DMS 273 treated with DMSO at 0.1 percent for 48 hours (cell line): ENCODE data around the gene RNPC3.
"Not testable (repeated sequence)": the region's sequence is repeated elsewhere in the genome, so short reads cannot be mapped to it uniquely, and the experiment has no call there.

Experiments used
- DNase-seq: peaks from one replicate; lab custom pipeline; 2025; lab: John Stamatoyannopoulos, UW

RNPC3 gene

GRCh38 chr1:103560427-103560826 is 34.9 kb downstream of the RNPC3 start:
- DNase-seq: no peak

- not testable (repeated sequence) for DNase-seq
Observed at GRCh38 chr1:103561124-103561523, 35.6 kb downstream of the RNPC3 start.

- DNase-seq: no peak
Observed at GRCh38 chr1:103561643-103562395, 36.3 kb downstream of the RNPC3 start.

- no peak for DNase-seq
Observed at GRCh38 chr1:103563056-103563455, 37.6 kb downstream of the RNPC3 start.

- DNase-seq: no peak
Observed at GRCh38 chr1:103569493-103569892, 44.0 kb downstream of the RNPC3 start.

GRCh38 chr1:103571289-103571688 is 45.8 kb downstream of the RNPC3 start, which contains the start of gene AMY2B:
TSS of gene AMY2B (plus strand) at chr1:103571589. CDS start at chr1:103571603, 14 bp downstream.
- not testable (repeated sequence) for DNase-seq

- DNase-seq: no peak
Observed at GRCh38 chr1:103576065-103576464, 50.6 kb downstream of the RNPC3 start.

- DNase-seq: not testable (repeated sequence)
Observed at GRCh38 chr1:103576784-103577183, 51.3 kb downstream of the RNPC3 start.

- no peak for DNase-seq
Observed at GRCh38 chr1:103582464-103582863, 57.0 kb downstream of the RNPC3 start.

GRCh38 chr1:103583887-103584286 is 58.4 kb downstream of the RNPC3 start:
- no peak for DNase-seq

GRCh38 chr1:103584537-103584936 is 59.0 kb downstream of the RNPC3 start:
- DNase-seq: no peak

- DNase-seq: not testable (repeated sequence)
Observed at GRCh38 chr1:103602740-103603139, 77.2 kb downstream of the RNPC3 start.
